NK-92 treated with Interleukin-12 subunit alpha and Interleukin-12 subunit beta, amount 100 ng/mL, for 24 hours (cell line): Measurements from ENCODE around the gene DENND1C.
"Not testable (repeated sequence)": the region's sequence is repeated elsewhere in the genome, so short reads cannot be mapped to it uniquely, and the experiment has no call there.

Source experiments
- DNase-seq: peaks from one replicate; lab custom pipeline; 2025; lab: John Stamatoyannopoulos, UW

DENND1C gene

GRCh38 chr19:6509118-6509971 is 27.8 kb upstream of the DENND1C start:
- DNase-seq: no peak

GRCh38 chr19:6508028-6508771 is 26.6 kb upstream of the DENND1C start:
- DNase-seq: not testable (repeated sequence)

- no peak for DNase-seq
Measured at GRCh38 chr19:6503407-6504201, 22.0 kb upstream of the DENND1C start.

- no peak for DNase-seq
Measured at GRCh38 chr19:6501740-6502648, 20.4 kb upstream of the DENND1C start, which contains the start of gene TUBB4A. Gene TUBB4A (minus strand): TSS chr19:6502309. CDS start chr19:6502212, 97 bp downstream.

- no peak for DNase-seq
Measured at GRCh38 chr19:6500837-6501739, 19.5 kb upstream of the DENND1C start.

GRCh38 chr19:6499052-6499790 is 17.6 kb upstream of the DENND1C start:
- no peak for DNase-seq

GRCh38 chr19:6498294-6499036 is 16.9 kb upstream of the DENND1C start:
- DNase-seq: no peak

- DNase-seq: no peak
Measured at GRCh38 chr19:6495947-6496346, 14.4 kb upstream of the DENND1C start.

GRCh38 chr19:6494438-6495036 is 12.9 kb upstream of the DENND1C start:
- DNase-seq: no peak

GRCh38 chr19:6491802-6492592 is 10.4 kb upstream of the DENND1C start:
- DNase-seq: no peak

GRCh38 chr19:6490134-6490533 is 8.5 kb upstream of the DENND1C start:
- DNase-seq: no peak

- no peak for DNase-seq
Measured at GRCh38 chr19:6489278-6490061, 7.9 kb upstream of the DENND1C start.

GRCh38 chr19:6484831-6485230 is 3.2 kb upstream of the DENND1C start:
- DNase-seq: no peak

- no peak for DNase-seq
Measured at GRCh38 chr19:6484230-6484629, 2.6 kb upstream of the DENND1C start.

- DNase-seq: no peak
Measured at GRCh38 chr19:6483235-6483634, 1.6 kb upstream of the DENND1C start.

GRCh38 chr19:6482343-6482686 is 728 bp upstream of the DENND1C start:
- DNase-seq: no peak
